HCT116 (cell line): ENCODE results near the gene C1QTNF3. TPM values are rescaled to one million over a fixed set of nuclear protein-coding genes. Genes with fewer than 3 reads are reported as not detected.

Experiments
- ATAC-seq: fragments of 200-7000 bp; cut with Tn5 transposase; 2 replicates; pipeline ENCODE4 v1.9.1; 2020; ENCODE audit warnings: mild to moderate bottlenecking, moderate library complexity
- BruUV-seq: library from RNA; stranded (reverse); fragments of 400-500 nt; replicated peaks from 2 replicates; lab custom pipeline; 2021; lab: Mats Ljungman, UMichigan
- CTCF ChIA-PET: fragments of 300-600 bp; sonication (Branson Sonifier 250); formaldehyde crosslinking; loops from one replicate; lab custom pipeline; 2021; ENCODE audit warnings: antibody characterized with exemption; lab: Charles Lee
- POLR2A ChIA-PET: fragments of 300-600, 350-600 bp; sonication (Branson Sonifier 250); formaldehyde crosslinking; loops from one replicate; lab custom pipeline; 2021; ENCODE audit warnings: antibody characterized with exemption; lab: Charles Lee
- RAD21 ChIA-PET, 2 experiments: fragments of 300-600 bp; sonication (Branson Sonifier 250); formaldehyde crosslinking; loops; one replicate each; lab custom pipeline; 2023; ENCODE audit warnings: low total read pairs in 2 of 2; ENCODE audit not compliant: uncharacterized antibody in 2 of 2, unreplicated experiment in 2 of 2, low non-redundant PET in 1 of 2; lab: Charles Lee
- DNase-seq: peaks from one replicate; pipeline ENCODE4 v3.0.0-alpha.2; 2010; ENCODE audit warnings: low read depth, low spot score
- H2AFZ ChIP-seq: fragments of 200-600 bp; shearing (Covaris generic), sonication (generic); 2 replicates; pipeline ENCODE4 v1.6.1; 2017; ENCODE audit warnings: low read depth, mixed run types, mixed read lengths, antibody characterized with exemption, low read length; ENCODE audit not compliant: poor library complexity, severe bottlenecking
- H3K27ac ChIP-seq: 2 replicates; pipeline ENCODE4 v1.5.1; 2012; ENCODE audit warnings: low read depth, low read length
- H3K27me3 ChIP-seq: fragments of 200-600 bp; sonication (generic); 2 replicates; pipeline ENCODE4 v1.6.1; 2016; ENCODE audit warnings: mixed run types, low read length, mixed read lengths; ENCODE audit not compliant: insufficient read depth
- H3K36me3 ChIP-seq, 2 experiments: fragments of 200-500 bp in 1 of 2; fragments of 200-600 bp in 1 of 2; sonication (Bioruptor generic) in 1 of 2; sonication (generic) in 1 of 2; 2 replicates each; pipeline versions ENCODE4 v1.5.1 to v1.6.1; 2014 to 2016; ENCODE audit warnings: low read length in 2 of 2, inconsistent platforms in 1 of 2, mixed read lengths in 1 of 2, mixed run types in 1 of 2; ENCODE audit not compliant: insufficient read depth in 2 of 2, control insufficient read depth in 1 of 2
- H3K4me1 ChIP-seq, 2 experiments: fragments of 200-600 bp in 1 of 2; sonication (generic) in 1 of 2; 2 replicates each; pipeline versions ENCODE4 v1.5.1 to v1.6.1; 2012 to 2017; ENCODE audit warnings: low read length in 2 of 2, inconsistent platforms in 1 of 2, mild to moderate bottlenecking in 1 of 2, mixed read lengths in 1 of 2, mixed run types in 1 of 2, moderate library complexity in 1 of 2; ENCODE audit not compliant: insufficient read depth in 2 of 2, control insufficient read depth in 1 of 2
- H3K4me2 ChIP-seq: fragments of 200-600 bp; sonication (generic); 2 replicates; pipeline ENCODE4 v1.6.1; 2017; ENCODE audit warnings: mixed run types, low read length, mixed read lengths
- H3K4me3 ChIP-seq, 2 experiments: fragments of 200-600 bp in 1 of 2; sonication (generic) in 1 of 2; replicated peaks in 1 of 2; 2 replicates each; pipeline ENCODE4 v1.5.1; 2011 to 2016; ENCODE audit warnings: low read length in 2 of 2, control low read depth in 1 of 2, low read depth in 1 of 2, mild to moderate bottlenecking in 1 of 2, mixed read lengths in 1 of 2, mixed run types in 1 of 2
- H3K79me2 ChIP-seq: fragments of 200-600 bp; sonication (generic); 2 replicates; pipeline ENCODE4 v1.6.1; 2017; ENCODE audit warnings: mild to moderate bottlenecking, mixed run types, low read length, moderate library complexity, mixed read lengths; ENCODE audit not compliant: insufficient read depth
- H3K9ac ChIP-seq: fragments of 200-600 bp; sonication (generic); 2 replicates; pipeline ENCODE4 v1.6.1; 2016; ENCODE audit warnings: low read length, mixed read lengths
- H3K9me2 ChIP-seq: fragments of 200-600 bp; sonication (generic), shearing (Covaris generic); 2 replicates; pipeline ENCODE4 v1.6.1; 2017; ENCODE audit warnings: mixed run types, mild to moderate bottlenecking, moderate library complexity; ENCODE audit not compliant: insufficient read depth
- H3K9me3 ChIP-seq, 2 experiments: fragments of 200-500 bp in 1 of 2; fragments of 200-600 bp in 1 of 2; sonication (Bioruptor generic) in 1 of 2; sonication (generic) in 1 of 2; 2 replicates each; pipeline ENCODE4 v1.6.1; 2014 to 2017; ENCODE audit warnings: low read length in 2 of 2, mixed read lengths in 2 of 2, inconsistent platforms in 1 of 2, low read depth in 1 of 2, mild to moderate bottlenecking in 1 of 2, mixed run types in 1 of 2, moderate library complexity in 1 of 2; ENCODE audit not compliant: control insufficient read depth in 1 of 2, insufficient read depth in 1 of 2
- H4K20me1 ChIP-seq: fragments of 200-600 bp; sonication (generic), shearing (Covaris generic); 2 replicates; pipeline ENCODE4 v1.6.1; 2017; ENCODE audit warnings: mixed run types, mild to moderate bottlenecking, moderate library complexity; ENCODE audit not compliant: insufficient read depth
- CBX3 ChIP-seq: IDR thresholded peaks from 2 replicates; pipeline ENCODE4 v1.6.1; 2012; ENCODE audit warnings: low read depth
- EZH2phosphoT487 ChIP-seq: fragments of 200-600 bp; IDR thresholded peaks from 2 replicates; pipeline ENCODE4 v1.6.1; 2018; ENCODE audit warnings: antibody characterized with exemption, borderline replicate concordance
- FOSL1 ChIP-seq: IDR thresholded peaks from 2 replicates; pipeline ENCODE4 v1.6.1; 2012; ENCODE audit warnings: low read depth
- JUND ChIP-seq: IDR thresholded peaks from 2 replicates; pipeline ENCODE4 v1.6.1; 2012
- POLR2AphosphoS5 ChIP-seq: IDR thresholded peaks from 2 replicates; pipeline ENCODE4 v1.6.1; 2011; ENCODE audit warnings: mild to moderate bottlenecking, low read depth, low read length, moderate library complexity
- RAD21 ChIP-seq: IDR thresholded peaks from 2 replicates; pipeline ENCODE4 v1.6.1; 2012; ENCODE audit warnings: low read depth, mild to moderate bottlenecking
- SIN3A ChIP-seq: IDR thresholded peaks from 2 replicates; pipeline ENCODE4 v1.6.1; 2012; ENCODE audit warnings: low read depth
- ZFX ChIP-seq: fragments of 450-650 bp; IDR thresholded peaks from 2 replicates; pipeline ENCODE4 v1.6.1; 2017
- intact Hi-C: fragments of 100-400 bp; cut with micrococcal nuclease; formaldehyde crosslinking; loops from 2 replicates; pipeline ENCODE4 v1.10.0; 2022
- total RNA-seq: library from RNA; stranded (reverse); gene quantifications from one replicate; pipeline ENCODE4 v1.2.1, GENCODE V29; 2021; ENCODE audit not compliant: unreplicated experiment
- TF ChIP-seq, protein P1 (sequence below): IDR thresholded peaks from 2 replicates; pipeline ENCODE4 v1.6.1; 2012; ENCODE audit warnings: low read depth
- TF ChIP-seq, protein P2 (sequence below): IDR thresholded peaks from 2 replicates; pipeline ENCODE4 v1.6.1; 2011; ENCODE audit warnings: mild to moderate bottlenecking, low read length, moderate library complexity; ENCODE audit not compliant: insufficient replicate concordance; ENCODE audit errors: extremely low read depth

Gene C1QTNF3
- total RNA-seq, 1 experiment from 2014 or later, result 2.6 TPM

DNA sequence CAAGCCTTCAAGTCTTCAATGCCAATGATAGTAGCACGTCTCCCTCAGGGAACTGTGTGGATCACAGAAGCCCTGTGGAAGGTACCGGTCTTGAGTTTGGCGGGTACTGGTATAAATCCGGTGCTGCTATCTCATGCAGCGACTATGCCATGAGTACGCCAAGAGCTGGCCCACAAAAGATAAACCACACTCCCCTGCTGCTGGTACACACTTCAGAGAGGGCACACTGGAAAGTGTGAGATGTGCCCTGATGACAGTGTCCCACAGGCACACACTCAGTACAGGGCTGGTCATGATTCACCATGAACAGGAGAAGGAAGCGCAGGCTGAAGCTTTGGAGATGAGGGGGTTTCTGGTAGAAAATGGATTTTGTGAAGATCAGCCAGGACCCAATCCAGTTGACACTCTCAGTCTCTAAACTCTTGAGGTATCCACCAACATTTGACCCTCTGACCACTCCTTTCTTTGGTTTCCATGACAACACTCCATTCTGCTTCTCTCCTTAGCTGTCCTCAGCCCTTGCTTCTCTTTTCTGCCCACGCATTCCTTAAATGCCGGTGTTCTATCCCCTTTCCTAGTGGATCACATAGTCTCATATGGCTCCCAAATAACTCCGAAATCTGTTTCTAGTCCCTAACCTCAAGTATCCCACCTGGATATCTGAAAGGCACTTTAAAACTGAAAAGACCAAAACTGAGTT is 40.2 kb downstream of the C1QTNF3 start:
- Histone ChIP-seq H3K79me2 (no peaks in the 10 kb centered on the region), H3K27ac (no peak overlapping the region), H3K9me3 (no peaks in the 10 kb centered on the region), H3K4me3 (no peak overlapping the region), H3K36me3 (no peaks in the 10 kb centered on the region), H3K4me2 (no peak overlapping the region), H4K20me1 (no peaks in the 10 kb centered on the region), H3K9ac (no peak overlapping the region), H2AFZ (no peak overlapping the region), H3K27me3 (no peaks in the 10 kb centered on the region), H3K4me1 (peaks cover 2 to 6% of the 10 kb centered on the region in 2 experiments; a peak in 2 of 4 replicates), H3K9me2 (no peaks in the 10 kb centered on the region)
- ChIA-PET POLR2A (no interaction called here), RAD21 (no interaction called here), CTCF (no interaction called here)
- TF ChIP-seq POLR2AphosphoS5, result no peak
- TF ChIP-seq CBX3, result no peak
- no peak for TF ChIP-seq EZH2phosphoT487
- TF ChIP-seq ZFX, result no peak
- TF ChIP-seq, protein P1, sequence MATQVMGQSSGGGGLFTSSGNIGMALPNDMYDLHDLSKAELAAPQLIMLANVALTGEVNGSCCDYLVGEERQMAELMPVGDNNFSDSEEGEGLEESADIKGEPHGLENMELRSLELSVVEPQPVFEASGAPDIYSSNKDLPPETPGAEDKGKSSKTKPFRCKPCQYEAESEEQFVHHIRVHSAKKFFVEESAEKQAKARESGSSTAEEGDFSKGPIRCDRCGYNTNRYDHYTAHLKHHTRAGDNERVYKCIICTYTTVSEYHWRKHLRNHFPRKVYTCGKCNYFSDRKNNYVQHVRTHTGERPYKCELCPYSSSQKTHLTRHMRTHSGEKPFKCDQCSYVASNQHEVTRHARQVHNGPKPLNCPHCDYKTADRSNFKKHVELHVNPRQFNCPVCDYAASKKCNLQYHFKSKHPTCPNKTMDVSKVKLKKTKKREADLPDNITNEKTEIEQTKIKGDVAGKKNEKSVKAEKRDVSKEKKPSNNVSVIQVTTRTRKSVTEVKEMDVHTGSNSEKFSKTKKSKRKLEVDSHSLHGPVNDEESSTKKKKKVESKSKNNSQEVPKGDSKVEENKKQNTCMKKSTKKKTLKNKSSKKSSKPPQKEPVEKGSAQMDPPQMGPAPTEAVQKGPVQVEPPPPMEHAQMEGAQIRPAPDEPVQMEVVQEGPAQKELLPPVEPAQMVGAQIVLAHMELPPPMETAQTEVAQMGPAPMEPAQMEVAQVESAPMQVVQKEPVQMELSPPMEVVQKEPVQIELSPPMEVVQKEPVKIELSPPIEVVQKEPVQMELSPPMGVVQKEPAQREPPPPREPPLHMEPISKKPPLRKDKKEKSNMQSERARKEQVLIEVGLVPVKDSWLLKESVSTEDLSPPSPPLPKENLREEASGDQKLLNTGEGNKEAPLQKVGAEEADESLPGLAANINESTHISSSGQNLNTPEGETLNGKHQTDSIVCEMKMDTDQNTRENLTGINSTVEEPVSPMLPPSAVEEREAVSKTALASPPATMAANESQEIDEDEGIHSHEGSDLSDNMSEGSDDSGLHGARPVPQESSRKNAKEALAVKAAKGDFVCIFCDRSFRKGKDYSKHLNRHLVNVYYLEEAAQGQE, result no peak
- no peak for TF ChIP-seq JUND
- no peak for TF ChIP-seq FOSL1
- no peak for TF ChIP-seq RAD21
- TF ChIP-seq, protein P2, sequence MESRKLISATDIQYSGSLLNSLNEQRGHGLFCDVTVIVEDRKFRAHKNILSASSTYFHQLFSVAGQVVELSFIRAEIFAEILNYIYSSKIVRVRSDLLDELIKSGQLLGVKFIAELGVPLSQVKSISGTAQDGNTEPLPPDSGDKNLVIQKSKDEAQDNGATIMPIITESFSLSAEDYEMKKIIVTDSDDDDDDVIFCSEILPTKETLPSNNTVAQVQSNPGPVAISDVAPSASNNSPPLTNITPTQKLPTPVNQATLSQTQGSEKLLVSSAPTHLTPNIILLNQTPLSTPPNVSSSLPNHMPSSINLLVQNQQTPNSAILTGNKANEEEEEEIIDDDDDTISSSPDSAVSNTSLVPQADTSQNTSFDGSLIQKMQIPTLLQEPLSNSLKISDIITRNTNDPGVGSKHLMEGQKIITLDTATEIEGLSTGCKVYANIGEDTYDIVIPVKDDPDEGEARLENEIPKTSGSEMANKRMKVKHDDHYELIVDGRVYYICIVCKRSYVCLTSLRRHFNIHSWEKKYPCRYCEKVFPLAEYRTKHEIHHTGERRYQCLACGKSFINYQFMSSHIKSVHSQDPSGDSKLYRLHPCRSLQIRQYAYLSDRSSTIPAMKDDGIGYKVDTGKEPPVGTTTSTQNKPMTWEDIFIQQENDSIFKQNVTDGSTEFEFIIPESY, result no peak
- no peak for TF ChIP-seq SIN3A
- DNase-seq (no peak), ATAC-seq (no peak)
- BruUV-seq, result no TSS peak
- intact Hi-C loops, result no loop called here
